T-helper 1 cell treated with Interleukin-12 subunit alpha and Interleukin-12 subunit beta and Interleukin-4 antibody, amounts not matched to agents 30 μg/mL and 1 μg/mL, for 36 hours (primary cell): Measurements from ENCODE around the gene PAM.
"Not testable (repeated sequence)": the region's sequence is repeated elsewhere in the genome, so short reads cannot be mapped to it uniquely, and the experiment has no call there.

Experiments used
- H3K27ac Mint-ChIP-seq: one replicate; pipeline ENCODE4 v1.8.0; 2021; ENCODE audit warnings: mild to moderate bottlenecking, mixed read lengths
- H3K27me3 Mint-ChIP-seq: one replicate; pipeline ENCODE4 v1.8.0; 2021; ENCODE audit warnings: low read depth, mixed read lengths
- H3K36me3 Mint-ChIP-seq: one replicate; pipeline ENCODE4 v1.8.0; 2021; ENCODE audit warnings: low read depth, mixed read lengths
- H3K4me1 Mint-ChIP-seq: one replicate; pipeline ENCODE4 v1.8.0; 2021; ENCODE audit warnings: low read depth, mixed read lengths
- H3K4me3 Mint-ChIP-seq: one replicate; pipeline ENCODE4 v1.8.0; 2021; ENCODE audit warnings: mild to moderate bottlenecking, moderate library complexity, mixed read lengths
- H3K9me3 Mint-ChIP-seq: one replicate; pipeline ENCODE4 v1.8.0; 2021; ENCODE audit warnings: mixed read lengths

PAM gene

GRCh38 chr5:102762095-102762534, 7.0 kb downstream of the PAM start:
- no peaks in the 10 kb centered on the region for H3K9me3 Mint-ChIP-seq
- peak overlapping the region; percentile 85 for H3K27ac Mint-ChIP-seq
- no peaks in the 10 kb centered on the region for H3K27me3 Mint-ChIP-seq
- H3K4me3 Mint-ChIP-seq: peak overlapping the region; percentile 63
- peaks cover 55% of the 10 kb centered on the region for H3K4me1 Mint-ChIP-seq
- peaks cover 1% of the 10 kb centered on the region for H3K36me3 Mint-ChIP-seq

- Mint-ChIP-seq H3K4me1 (peaks cover 58% of the 10 kb centered on the region), H3K27me3 (no peaks in the 10 kb centered on the region), H3K4me3 (peak overlapping the region; percentile 63), H3K9me3 (no peaks in the 10 kb centered on the region), H3K36me3 (peaks cover 2% of the 10 kb centered on the region), H3K27ac (peak overlapping the region; percentile 85)
These were observed 7.6 kb downstream of the PAM start for GRCh38 chr5:102762562-102763227.

GRCh38 chr5:102763734-102764133, 8.6 kb downstream of the PAM start:
- Mint-ChIP-seq H3K36me3 (peaks cover 3% of the 10 kb centered on the region), H3K4me3 (peak overlapping the region; percentile 5), H3K4me1 (peaks cover 54% of the 10 kb centered on the region), H3K9me3 (no peaks in the 10 kb centered on the region), H3K27me3 (no peaks in the 10 kb centered on the region), H3K27ac (peak overlapping the region; percentile 41)

- no peak overlapping the region for H3K4me3 Mint-ChIP-seq
- peak overlapping the region; percentile 4 for H3K27ac Mint-ChIP-seq
- peaks cover 51% of the 10 kb centered on the region for H3K4me1 Mint-ChIP-seq
- no peaks in the 10 kb centered on the region for H3K27me3 Mint-ChIP-seq
- no peaks in the 10 kb centered on the region for H3K9me3 Mint-ChIP-seq
- peaks cover 3% of the 10 kb centered on the region for H3K36me3 Mint-ChIP-seq
These were observed 9.4 kb downstream of the PAM start for GRCh38 chr5:102764381-102765004.

- H3K36me3 Mint-ChIP-seq: peaks cover 3% of the 10 kb centered on the region
- H3K9me3 Mint-ChIP-seq: no peaks in the 10 kb centered on the region
- H3K27ac Mint-ChIP-seq: no peak overlapping the region
- peaks cover 47% of the 10 kb centered on the region for H3K4me1 Mint-ChIP-seq
- no peak overlapping the region for H3K4me3 Mint-ChIP-seq
- H3K27me3 Mint-ChIP-seq: no peaks in the 10 kb centered on the region
These were observed 10.2 kb downstream of the PAM start for GRCh38 chr5:102765350-102765749.

DNA sequence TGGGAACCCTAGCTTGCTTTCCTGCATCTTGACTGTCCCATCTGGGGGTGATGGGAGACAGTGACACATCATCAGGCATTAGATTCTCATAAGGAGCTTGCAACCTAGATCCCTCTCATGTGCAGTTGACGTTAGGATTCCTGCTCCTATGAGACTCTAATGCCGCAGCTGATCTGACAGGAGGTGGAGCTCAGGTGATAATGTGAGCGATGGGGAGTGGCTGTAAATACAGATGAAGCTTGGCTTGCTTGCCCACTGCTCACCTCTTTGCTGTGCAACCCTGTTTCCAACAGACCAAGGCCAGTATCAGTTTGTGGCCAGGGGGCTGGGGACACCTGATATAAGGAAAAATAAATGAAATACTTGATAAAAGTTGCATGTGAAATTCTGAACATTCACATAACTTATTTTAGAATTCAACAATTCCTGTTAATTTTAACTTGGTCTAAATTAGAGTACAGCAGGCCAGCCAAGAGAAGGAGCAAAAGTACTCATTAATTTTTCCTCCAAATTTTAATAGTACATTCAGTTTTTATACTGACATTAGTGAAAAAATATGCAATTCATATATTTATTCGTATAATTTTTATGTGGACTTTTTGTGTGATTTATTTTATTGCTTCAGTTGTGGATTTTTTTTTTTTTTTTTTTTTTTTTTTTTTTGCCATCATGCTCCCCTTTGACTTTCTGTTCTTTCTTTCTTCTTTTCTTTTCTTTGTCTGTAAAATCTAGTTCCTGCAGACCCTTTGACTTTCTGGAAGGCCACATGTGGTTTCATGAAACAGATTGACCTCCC, 11.4 kb downstream of the PAM start:
- peaks cover 43% of the 10 kb centered on the region for H3K4me1 Mint-ChIP-seq
- H3K27me3 Mint-ChIP-seq: no peaks in the 10 kb centered on the region
- H3K36me3 Mint-ChIP-seq: peaks cover 3% of the 10 kb centered on the region
- no peaks in the 10 kb centered on the region for H3K9me3 Mint-ChIP-seq
- no peak overlapping the region for H3K27ac Mint-ChIP-seq
- H3K4me3 Mint-ChIP-seq: no peak overlapping the region

GRCh38 chr5:102767862-102768261, 12.8 kb downstream of the PAM start:
- Mint-ChIP-seq H3K4me1 (peaks cover 44% of the 10 kb centered on the region), H3K27ac (no peak overlapping the region)

GRCh38 chr5:102770803-102771202, 15.7 kb downstream of the PAM start:
- no peak overlapping the region for H3K4me3 Mint-ChIP-seq
- no peak overlapping the region for H3K27ac Mint-ChIP-seq
- H3K36me3 Mint-ChIP-seq: peaks cover 9% of the 10 kb centered on the region

More at GRCh38 chr5:102767862-102768261, 12.8 kb downstream of the PAM start:
- no peak overlapping the region for H3K4me3 Mint-ChIP-seq
- H3K9me3 Mint-ChIP-seq: no peaks in the 10 kb centered on the region
- H3K27me3 Mint-ChIP-seq: no peaks in the 10 kb centered on the region
- H3K36me3 Mint-ChIP-seq: peaks cover 3% of the 10 kb centered on the region

GRCh38 chr5:102771435-102771834, 16.3 kb downstream of the PAM start:
- peaks cover 5% of the 10 kb centered on the region for H3K9me3 Mint-ChIP-seq
- H3K27me3 Mint-ChIP-seq: no peaks in the 10 kb centered on the region
- H3K4me3 Mint-ChIP-seq: peak overlapping the region; percentile 60
- peak overlapping the region; percentile 83 for H3K27ac Mint-ChIP-seq
- peaks cover 11% of the 10 kb centered on the region for H3K36me3 Mint-ChIP-seq
- peaks cover 25% of the 10 kb centered on the region for H3K4me1 Mint-ChIP-seq

More at GRCh38 chr5:102770803-102771202, 15.7 kb downstream of the PAM start:
- peaks cover 5% of the 10 kb centered on the region for H3K9me3 Mint-ChIP-seq
- peaks cover 20% of the 10 kb centered on the region for H3K4me1 Mint-ChIP-seq
- H3K27me3 Mint-ChIP-seq: no peaks in the 10 kb centered on the region

- Mint-ChIP-seq H3K36me3 (peaks cover 10% of the 10 kb centered on the region), H3K4me3 (no peak overlapping the region), H3K27me3 (no peaks in the 10 kb centered on the region), H3K4me1 (peaks cover 31% of the 10 kb centered on the region), H3K27ac (peak overlapping the region; percentile 3), H3K9me3 (peaks cover 5% of the 10 kb centered on the region)
These were observed 17.2 kb downstream of the PAM start for GRCh38 chr5:102772273-102772672.

- Mint-ChIP-seq H3K4me1 (peaks cover 30% of the 10 kb centered on the region), H3K4me3 (no peak overlapping the region), H3K36me3 (peaks cover 8% of the 10 kb centered on the region), H3K9me3 (peaks cover 5% of the 10 kb centered on the region), H3K27ac (no peak overlapping the region), H3K27me3 (no peaks in the 10 kb centered on the region)
These were observed 18.0 kb downstream of the PAM start for GRCh38 chr5:102773133-102773532.

GRCh38 chr5:102775756-102776155, 20.7 kb downstream of the PAM start:
- not testable (repeated sequence) for H3K36me3 Mint-ChIP-seq, H3K9me3 Mint-ChIP-seq, H3K27me3 Mint-ChIP-seq, H3K4me3 Mint-ChIP-seq, H3K27ac Mint-ChIP-seq
- peaks cover 43% of the 10 kb centered on the region for H3K4me1 Mint-ChIP-seq

- Mint-ChIP-seq H3K9me3 (peaks cover 5% of the 10 kb centered on the region), H3K27me3 (no peaks in the 10 kb centered on the region), H3K27ac (no peak overlapping the region), H3K4me1 (peaks cover 34% of the 10 kb centered on the region), H3K36me3 (peaks cover 9% of the 10 kb centered on the region), H3K4me3 (no peak overlapping the region)
These were observed 22.0 kb downstream of the PAM start for GRCh38 chr5:102777099-102777498.

GRCh38 chr5:102778478-102778877, 23.4 kb downstream of the PAM start:
- H3K9me3 Mint-ChIP-seq: peaks cover 5% of the 10 kb centered on the region
- H3K36me3 Mint-ChIP-seq: peaks cover 11% of the 10 kb centered on the region
- no peaks in the 10 kb centered on the region for H3K27me3 Mint-ChIP-seq
- H3K27ac Mint-ChIP-seq: no peak overlapping the region
- H3K4me3 Mint-ChIP-seq: no peak overlapping the region
- H3K4me1 Mint-ChIP-seq: peaks cover 31% of the 10 kb centered on the region

DNA sequence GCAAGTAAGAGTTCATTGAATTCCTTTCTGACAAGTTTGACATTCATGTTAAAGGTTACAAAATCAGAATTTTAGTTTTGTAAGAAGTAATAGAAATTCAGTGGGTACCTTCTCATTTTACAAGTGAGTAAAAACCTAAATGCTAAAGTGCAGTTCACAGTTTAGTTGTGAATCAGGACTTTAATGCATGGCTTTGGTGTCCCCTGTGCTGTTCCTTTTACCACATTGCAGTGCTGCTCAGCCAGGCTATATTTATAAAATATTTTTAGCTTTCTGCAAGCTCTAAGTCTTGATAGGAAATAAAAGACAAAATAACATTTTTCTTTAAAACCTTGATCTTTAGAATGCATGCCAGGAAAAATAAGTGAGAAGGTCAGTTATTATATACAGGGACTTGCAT, 26.3 kb downstream of the PAM start:
- Mint-ChIP-seq H3K4me3 (no peak overlapping the region), H3K27me3 (no peaks in the 10 kb centered on the region), H3K27ac (no peak overlapping the region), H3K4me1 (peaks cover 24% of the 10 kb centered on the region), H3K9me3 (no peaks in the 10 kb centered on the region), H3K36me3 (peaks cover 9% of the 10 kb centered on the region)
